ENCODE results near the gene LHX4.

Gene LHX4

GRCh38 chr1:180211156-180211859 lies 18.8 kb upstream of the LHX4 start:
- H3K27ac ChIP-seq, result no peak overlapping the region
- TF ChIP-seq, protein P1, sequence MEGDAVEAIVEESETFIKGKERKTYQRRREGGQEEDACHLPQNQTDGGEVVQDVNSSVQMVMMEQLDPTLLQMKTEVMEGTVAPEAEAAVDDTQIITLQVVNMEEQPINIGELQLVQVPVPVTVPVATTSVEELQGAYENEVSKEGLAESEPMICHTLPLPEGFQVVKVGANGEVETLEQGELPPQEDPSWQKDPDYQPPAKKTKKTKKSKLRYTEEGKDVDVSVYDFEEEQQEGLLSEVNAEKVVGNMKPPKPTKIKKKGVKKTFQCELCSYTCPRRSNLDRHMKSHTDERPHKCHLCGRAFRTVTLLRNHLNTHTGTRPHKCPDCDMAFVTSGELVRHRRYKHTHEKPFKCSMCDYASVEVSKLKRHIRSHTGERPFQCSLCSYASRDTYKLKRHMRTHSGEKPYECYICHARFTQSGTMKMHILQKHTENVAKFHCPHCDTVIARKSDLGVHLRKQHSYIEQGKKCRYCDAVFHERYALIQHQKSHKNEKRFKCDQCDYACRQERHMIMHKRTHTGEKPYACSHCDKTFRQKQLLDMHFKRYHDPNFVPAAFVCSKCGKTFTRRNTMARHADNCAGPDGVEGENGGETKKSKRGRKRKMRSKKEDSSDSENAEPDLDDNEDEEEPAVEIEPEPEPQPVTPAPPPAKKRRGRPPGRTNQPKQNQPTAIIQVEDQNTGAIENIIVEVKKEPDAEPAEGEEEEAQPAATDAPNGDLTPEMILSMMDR (conservative IDR thresholded peaks at IDR 0.05; ENCODE audit: low read depth), result no peak
- ChIA-PET CTCF (no interaction called here), POLR2A (ENCODE audit: low non-redundant PET) (interaction anchor here (0.7 kb wide), 1 partner anchor 44 kb away, joined by 3 read pairs; no protein-coding TSS in a partner anchor)
- DNase-seq (ENCODE audit: low spot score), result no peak

- no peak for DNase-seq (ENCODE audit: low spot score)
- TF ChIP-seq, protein P1 (conservative IDR thresholded peaks at IDR 0.05; ENCODE audit: low read depth), result no peak
- ChIA-PET CTCF (no interaction called here), POLR2A (ENCODE audit: low non-redundant PET) (interaction anchor here (0.7 kb wide), 1 partner anchor 44 kb away, joined by 3 read pairs; no protein-coding TSS in a partner anchor)
- H3K27ac ChIP-seq, result no peak overlapping the region
Observed at GRCh38 chr1:180211860-180212229, 18.2 kb upstream of the LHX4 start.

DNA sequence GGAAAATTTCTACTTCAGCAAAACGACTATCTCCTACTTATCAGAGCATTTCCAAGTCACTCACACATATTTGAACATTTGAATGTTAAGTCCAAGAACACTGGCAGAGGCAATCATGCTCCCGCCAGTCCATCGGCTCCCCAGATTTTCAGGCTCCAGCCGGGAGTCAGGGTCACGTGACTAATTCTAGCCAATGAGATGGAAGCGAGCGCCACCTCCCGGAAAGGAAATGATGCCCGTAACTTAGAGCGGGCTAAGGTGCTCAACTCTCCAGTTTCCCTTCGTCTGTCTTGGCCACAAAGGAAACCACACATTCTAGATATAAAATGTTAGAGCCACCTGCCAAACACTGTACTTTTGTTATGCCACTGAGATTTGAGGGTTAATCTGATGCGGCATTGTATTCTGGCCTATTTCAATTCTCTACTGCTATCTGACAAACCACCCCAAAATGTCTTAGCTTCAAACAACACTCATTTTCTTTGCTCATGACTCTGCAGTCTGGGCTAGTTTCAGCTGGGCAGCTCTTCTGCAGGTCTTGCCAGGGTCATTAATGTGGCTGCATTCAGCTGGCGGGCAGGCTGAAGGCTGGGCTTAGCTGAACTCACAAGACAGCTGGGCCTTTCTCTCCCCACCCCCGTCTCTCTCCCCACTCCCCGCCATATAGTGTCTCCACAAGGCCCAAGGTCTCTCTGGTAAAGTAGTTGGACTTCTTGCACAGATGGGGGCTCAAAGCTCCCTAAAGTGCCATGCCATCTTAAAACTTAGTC lies 16.5 kb upstream of the LHX4 start:
- TF ChIP-seq, protein P1 (conservative IDR thresholded peaks at IDR 0.05; ENCODE audit: low read depth), result peak; percentile 25
- H3K27ac ChIP-seq, result no peak overlapping the region
- peak; percentile 99 for DNase-seq (ENCODE audit: low spot score)
- CTCF ChIA-PET, result interaction anchor here (1.1 kb wide), 1 partner anchor 26 kb away, joined by 3 read pairs; no protein-coding TSS in a partner anchor
- POLR2A ChIA-PET (ENCODE audit: low non-redundant PET), result no interaction called here

DNA sequence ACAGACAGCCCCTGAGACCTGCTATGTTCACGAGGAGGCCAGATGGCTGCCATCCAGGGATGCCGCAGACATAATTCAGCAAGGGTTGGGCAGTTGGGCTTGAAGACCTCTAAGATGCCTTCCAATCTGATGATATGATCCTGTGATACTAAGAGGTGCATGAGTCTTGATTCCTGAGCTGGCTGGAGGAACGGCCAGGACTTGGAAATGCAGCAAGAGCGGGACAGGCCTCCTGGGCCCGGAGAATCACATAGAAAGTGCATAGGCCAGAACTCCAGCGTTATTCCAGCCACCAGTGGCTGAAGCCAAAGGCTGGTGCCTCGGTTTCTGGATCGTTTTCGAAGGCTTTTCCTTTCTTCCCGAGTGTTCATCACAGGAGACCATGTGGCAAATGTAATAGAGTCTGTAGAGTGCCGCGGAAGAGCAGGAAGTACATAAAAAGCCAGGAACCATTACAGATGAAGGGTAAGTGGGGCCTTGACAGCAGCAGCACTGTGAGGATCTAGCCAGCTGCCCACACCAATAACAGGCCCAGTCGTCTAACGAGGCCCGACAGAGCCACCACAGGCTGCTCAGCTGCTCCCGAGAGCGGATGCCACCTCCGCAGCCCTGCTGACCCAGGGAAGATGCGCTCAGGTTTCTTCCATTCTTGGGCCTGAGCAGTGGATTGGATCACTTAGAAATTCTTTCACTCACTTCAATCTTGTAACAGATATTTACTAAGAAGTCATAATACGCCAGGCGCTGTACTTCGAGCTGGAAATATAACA lies 14.0 kb upstream of the LHX4 start:
- H3K27ac ChIP-seq, result no peak overlapping the region
- POLR2A ChIA-PET (ENCODE audit: low non-redundant PET), result no interaction called here
- TF ChIP-seq, protein P1 (conservative IDR thresholded peaks at IDR 0.05; ENCODE audit: low read depth), result no peak
- no peak for DNase-seq (ENCODE audit: low spot score)
- CTCF ChIA-PET, result interaction anchor here (1.0 to 1.5 kb wide), 2 partner anchors 18 to 28 kb away, joined by 3 to 10 read pairs; no protein-coding TSS in a partner anchor

DNA sequence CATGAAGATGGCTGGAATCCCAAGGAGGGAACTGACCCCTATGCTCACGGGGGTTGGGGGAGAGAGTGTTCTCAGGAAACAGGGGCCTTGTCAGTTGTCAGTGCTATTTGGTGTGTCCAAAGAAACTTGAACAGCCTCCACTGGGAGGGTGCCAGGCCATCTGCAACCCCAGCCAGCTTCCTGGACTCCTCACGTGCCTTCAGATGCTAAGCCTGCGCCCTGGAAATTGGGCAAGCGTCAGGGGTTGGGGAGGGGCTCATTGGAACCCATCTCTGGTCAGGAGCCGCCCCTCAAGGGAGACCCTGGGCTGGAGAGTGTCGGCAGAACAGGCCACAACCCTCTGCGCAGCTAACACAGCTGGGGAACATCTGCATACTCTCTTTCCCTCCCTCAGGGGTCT lies 13.1 kb upstream of the LHX4 start:
- no peak overlapping the region for H3K27ac ChIP-seq
- CTCF ChIA-PET, result interaction anchor here (0.6 to 1.5 kb wide), 3 partner anchors 15 to 295 kb away, joined by 3 to 10 read pairs (median 3); no protein-coding TSS in a partner anchor
- POLR2A ChIA-PET (ENCODE audit: low non-redundant PET), result no interaction called here
- TF ChIP-seq, protein P1 (conservative IDR thresholded peaks at IDR 0.05; ENCODE audit: low read depth), result no peak
- no peak for DNase-seq (ENCODE audit: low spot score)

Data from RWPE1 (cell line).